PC-3 (cell line): Measurements from ENCODE around the gene ECHS1. TPM values are rescaled to one million over a fixed set of nuclear protein-coding genes. Genes with fewer than 3 reads are reported as not detected.

Source experiments
- ATAC-seq: fragments of 200-7000 bp; cut with Tn5 transposase; 2 replicates; pipeline ENCODE4 v1.9.1; 2020; ENCODE audit warnings: mild to moderate bottlenecking, moderate library complexity
- BruUV-seq: library from RNA; stranded (reverse); fragments of 400-500 nt; replicated peaks from 2 replicates; lab custom pipeline; 2021; lab: Mats Ljungman, UMichigan
- CTCF ChIA-PET: fragments of 300-600 bp; sonication (Branson Sonifier 250); formaldehyde crosslinking; loops from one replicate; lab custom pipeline; 2022; ENCODE audit warnings: antibody characterized with exemption; lab: Charles Lee
- POLR2A ChIA-PET: fragments of 300-600 bp; sonication (Branson Sonifier 250); formaldehyde crosslinking; loops from one replicate; lab custom pipeline; 2022; ENCODE audit warnings: antibody characterized with exemption; ENCODE audit not compliant: unreplicated experiment; lab: Charles Lee
- DNase-seq: peaks from one replicate; pipeline ENCODE4 v3.0.0-alpha.2; 2015
- H2AFZ ChIP-seq: fragments of 300-600 bp; sonication (generic); 2 replicates; pipeline ENCODE4 v1.6.0; 2016; ENCODE audit warnings: antibody characterized with exemption, low read length
- H3F3A ChIP-seq: fragments of 300-600 bp; sonication (generic); one replicate; pipeline ENCODE4 v1.6.0; 2017; ENCODE audit warnings: antibody characterized with exemption, low read length, control low read depth, mild to moderate bottlenecking; ENCODE audit not compliant: unreplicated experiment
- H3K27ac ChIP-seq: fragments of 300-600 bp; sonication (generic); 2 replicates; pipeline ENCODE4 v1.5.1; 2016; ENCODE audit warnings: mild to moderate bottlenecking, low read length
- H3K27me3 ChIP-seq: fragments of 300-600 bp; sonication (generic); 2 replicates; pipeline ENCODE4 v1.6.1; 2016; ENCODE audit warnings: low read length, mixed read lengths
- H3K36me3 ChIP-seq: fragments of 300-600 bp; sonication (generic); 2 replicates; pipeline ENCODE4 v1.6.1; 2016; ENCODE audit warnings: low read depth, mixed run types, low read length, mixed read lengths
- H3K4me1 ChIP-seq: fragments of 300-600 bp; sonication (generic); 2 replicates; pipeline ENCODE4 v1.5.1; 2016; ENCODE audit warnings: low read length; ENCODE audit not compliant: insufficient read depth
- H3K4me2 ChIP-seq: fragments of 300-600 bp; sonication (generic); 2 replicates; pipeline ENCODE4 v1.6.0; 2016; ENCODE audit warnings: low read length
- H3K4me3 ChIP-seq: fragments of 300-600 bp; sonication (generic); 2 replicates; pipeline ENCODE4 v1.5.1; 2016; ENCODE audit warnings: mild to moderate bottlenecking, low read length, mixed read lengths
- H3K79me2 ChIP-seq: fragments of 300-600 bp; sonication (generic); 2 replicates; pipeline ENCODE4 v1.6.1; 2017; ENCODE audit warnings: low read length, mixed read lengths
- H3K9ac ChIP-seq: fragments of 300-600 bp; sonication (generic); 2 replicates; pipeline ENCODE4 v1.6.0; 2016; ENCODE audit warnings: mild to moderate bottlenecking, low read length
- H3K9me2 ChIP-seq: fragments of 300-600 bp; sonication (generic); replicated peaks from 2 replicates; pipeline ENCODE4 v1.6.1; 2016; ENCODE audit warnings: mixed run types, low read length, mixed read lengths
- H3K9me3 ChIP-seq: fragments of 300-600 bp; sonication (generic); 2 replicates; pipeline ENCODE4 v1.6.1; 2016; ENCODE audit warnings: low read length, mixed read lengths
- H4K20me1 ChIP-seq: fragments of 300-600 bp; sonication (generic); 2 replicates; pipeline ENCODE4 v1.6.1; 2016; ENCODE audit warnings: low read length, mixed read lengths
- CTCF ChIP-seq: fragments of 300-600 bp; sonication (generic); conservative IDR thresholded peaks from 2 replicates; pipeline ENCODE4 v1.5.1; 2017; ENCODE audit warnings: antibody characterized with exemption, low read depth, mild to moderate bottlenecking, low read length
- EZH2 ChIP-seq: fragments of 300-600 bp; sonication (generic); IDR thresholded peaks from one replicate; pipeline ENCODE4 v1.6.1; 2017; ENCODE audit warnings: antibody characterized with exemption, mild to moderate bottlenecking, low read length; ENCODE audit not compliant: unreplicated experiment
- EZH2phosphoT487 ChIP-seq: fragments of 300-600 bp; sonication (generic); IDR thresholded peaks from 2 replicates; pipeline ENCODE4 v1.6.1; 2018; ENCODE audit warnings: mild to moderate bottlenecking, antibody characterized with exemption, low read length, borderline replicate concordance
- intact Hi-C: fragments of 100-400 bp; cut with micrococcal nuclease; formaldehyde crosslinking; loops from 2 replicates; pipeline ENCODE4 v1.9.0; 2023
- total RNA-seq: library from RNA; depleted of rRNA; stranded (reverse); fragments of >200 nt; gene quantifications from 2 replicates; pipeline ENCODE4 v1.2.3, GENCODE V29; 2014

ECHS1 gene
- total RNA-seq, 1 experiment from 2014 or later, result 120 TPM

GRCh38 chr10:133393401-133394063, 20.4 kb upstream of the ECHS1 start:
- H3K79me2 ChIP-seq, result peaks cover 30% of the 10 kb centered on the region
- DNase-seq, result no peak
- H3K9me2 ChIP-seq, result no peaks in the 10 kb centered on the region
- TF ChIP-seq CTCF (no peak), EZH2 (no peak), EZH2phosphoT487 (no peak)
- intact Hi-C loops, result no loop called here
- no peaks in the 10 kb centered on the region for H4K20me1 ChIP-seq
- peaks cover 9% of the 10 kb centered on the region for H3K36me3 ChIP-seq
- peak overlapping the region; percentile 78 for H2AFZ ChIP-seq
- H3K4me2 ChIP-seq, result peak overlapping the region; percentile 100
- peak overlapping the region; percentile 100; the same call in 1 of the 2 replicates for H3K9ac ChIP-seq
- no peaks in the 10 kb centered on the region for H3K9me3 ChIP-seq
- CTCF ChIA-PET, result no interaction called here
- TSS peak; percentile 35 for BruUV-seq
- peak overlapping the region; percentile 96 for H3K4me3 ChIP-seq
- POLR2A ChIA-PET, result no interaction called here
- H3K27me3 ChIP-seq, result no peaks in the 10 kb centered on the region
- H3F3A ChIP-seq, result no peaks in the 10 kb centered on the region
- H3K4me1 ChIP-seq, result peaks cover 25% of the 10 kb centered on the region
- H3K27ac ChIP-seq, result no peak overlapping the region
- ATAC-seq, result no peak

GRCh38 chr10:133391761-133392518, 18.8 kb upstream of the ECHS1 start:
- CTCF ChIA-PET, result no interaction called here
- Histone ChIP-seq H3K9me2 (no peaks in the 10 kb centered on the region), H4K20me1 (no peaks in the 10 kb centered on the region), H3K4me1 (peaks cover 16% of the 10 kb centered on the region), H3K4me2 (no peak overlapping the region), H3K36me3 (peaks cover 6% of the 10 kb centered on the region; the same call in 1 of the 2 replicates), H3K4me3 (no peak overlapping the region), H3K79me2 (peaks cover 25% of the 10 kb centered on the region), H3K27ac (no peak overlapping the region), H3F3A (no peaks in the 10 kb centered on the region), H3K27me3 (no peaks in the 10 kb centered on the region), H3K9ac (no peak overlapping the region), H3K9me3 (no peaks in the 10 kb centered on the region), H2AFZ (no peak overlapping the region)
- TF ChIP-seq EZH2 (no peak), EZH2phosphoT487 (no peak), CTCF (no peak)
- BruUV-seq, result no TSS peak
- POLR2A ChIA-PET, result no interaction called here
- ATAC-seq, result no peak
- DNase-seq, result no peak
- intact Hi-C loops, result no loop called here
